Endodermal cell (in vitro differentiated cells): ENCODE measurements around the gene KANK3. TPM values are rescaled to one million over a fixed set of nuclear protein-coding genes. Genes with fewer than 3 reads are reported as not detected.
"Not testable (repeated sequence)": the region's sequence is repeated elsewhere in the genome, so short reads cannot be mapped to it uniquely, and the experiment has no call there.

Experiments
- DNase-seq: peaks from one replicate; pipeline ENCODE4 v3.0.0-alpha.2; 2017
- H3K27ac ChIP-seq: 2 replicates; pipeline ENCODE4 v1.5.1; 2013; ENCODE audit warnings: mild to moderate bottlenecking, low read depth, low read length, moderate library complexity
- H3K27me3 ChIP-seq: 2 replicates; pipeline ENCODE4 v1.6.1; 2013; ENCODE audit warnings: mild to moderate bottlenecking, low read length, moderate library complexity; ENCODE audit not compliant: insufficient read depth, control insufficient read depth, poor library complexity, severe bottlenecking
- H3K36me3 ChIP-seq: 2 replicates; pipeline ENCODE4 v1.7.0; 2013; ENCODE audit warnings: mild to moderate bottlenecking, low read length, moderate library complexity; ENCODE audit not compliant: control insufficient read depth, insufficient read depth
- H3K4me1 ChIP-seq: one replicate; pipeline ENCODE4 v1.7.0; 2013; ENCODE audit warnings: low read length; ENCODE audit not compliant: control insufficient read depth, insufficient read depth
- H3K4me3 ChIP-seq: 2 replicates; pipeline ENCODE4 v1.5.1; 2013; ENCODE audit warnings: mild to moderate bottlenecking, low read length, moderate library complexity
- H3K9ac ChIP-seq: 2 replicates; pipeline ENCODE4 v1.6.1; 2013; ENCODE audit warnings: mild to moderate bottlenecking, low read length, moderate library complexity; ENCODE audit not compliant: poor library complexity, severe bottlenecking; ENCODE audit errors: extremely low read depth
- H3K9me3 ChIP-seq: 2 replicates; pipeline ENCODE4 v1.6.1; 2013; ENCODE audit warnings: mild to moderate bottlenecking, low read length, moderate library complexity; ENCODE audit not compliant: control insufficient read depth
- H3K27ac Mint-ChIP-seq: 2 replicates; pipeline ENCODE4 v1.8.0; 2020; ENCODE audit warnings: mixed read lengths
- H3K27me3 Mint-ChIP-seq: 2 replicates; pipeline ENCODE4 v1.8.0; 2021; ENCODE audit warnings: mild to moderate bottlenecking, mixed read lengths; ENCODE audit not compliant: insufficient read depth
- H3K36me3 Mint-ChIP-seq: 2 replicates; pipeline ENCODE4 v1.8.0; 2020; ENCODE audit warnings: low read depth, mixed read lengths
- H3K4me1 Mint-ChIP-seq: 2 replicates; pipeline ENCODE4 v1.8.0; 2020; ENCODE audit warnings: mixed read lengths
- H3K4me3 Mint-ChIP-seq: 2 replicates; pipeline ENCODE4 v1.8.0; 2020; ENCODE audit warnings: mild to moderate bottlenecking, moderate library complexity, mixed read lengths
- H3K9me3 Mint-ChIP-seq: 2 replicates; pipeline ENCODE4 v1.8.0; 2020; ENCODE audit warnings: mild to moderate bottlenecking, mixed read lengths
- WGBS, 2 experiments: methylation state at CpG; one replicate each; pipeline versions ENCODE4 v1.1.5 to v1.1.7; 2013; ENCODE audit warnings: missing lambda C conversion rate in 2 of 2, mixed read lengths in 1 of 2; ENCODE audit not compliant: insufficient coverage in 1 of 2, insufficient read length in 1 of 2; 5-methylcytosine and 5-hydroxymethylcytosine counted together
- total RNA-seq, 2 donors: library from RNA; stranded (reverse); fragmentation: NEBNext Ultra II Directional in 1 of 2; extraction: Animal tissue kit (Norgen Biotek cat#: 25700) in 1 of 2; gene quantifications; 2 replicates in 1 of 2; 3 replicates in 1 of 2; pipeline ENCODE4 v1.2.1, GENCODE V29; 2021
- TF ChIP-seq, protein P1 (sequence below): fragments of 200-600 bp; sonication (generic); conservative IDR thresholded peaks from 2 replicates; pipeline ENCODE4 v1.5.0; 2021; ENCODE audit warnings: antibody characterized with exemption, mild to moderate bottlenecking

The KANK3 gene
- total RNA-seq, 2 donors from 2014 or later = 2.3 to 2.6 TPM

- no peaks in the 10 kb centered on the region for H3K9me3 Mint-ChIP-seq
- H3K4me1 Mint-ChIP-seq = peaks cover 36% of the 10 kb centered on the region
- H3K27me3 Mint-ChIP-seq = no peaks in the 10 kb centered on the region
- Histone ChIP-seq H3K4me1 (peaks cover 12% of the 10 kb centered on the region), H3K9ac (peak overlapping the region; percentile 99), H3K27me3 (no peaks in the 10 kb centered on the region), H3K27ac (peak overlapping the region; percentile 83), H3K4me3 (peak overlapping the region; percentile 91), H3K9me3 (no peaks in the 10 kb centered on the region), H3K36me3 (peaks cover 30% of the 10 kb centered on the region)
- 3 to 7% methylated on average over 11 to 16 of the region's 16 CpGs for WGBS, 2 experiments
- H3K4me3 Mint-ChIP-seq = peak overlapping the region; percentile 92
- peak; percentile 71 for DNase-seq
- peak overlapping the region; percentile 100 for H3K27ac Mint-ChIP-seq
- H3K36me3 Mint-ChIP-seq = peaks cover 30% of the 10 kb centered on the region
- TF ChIP-seq, protein P1, sequence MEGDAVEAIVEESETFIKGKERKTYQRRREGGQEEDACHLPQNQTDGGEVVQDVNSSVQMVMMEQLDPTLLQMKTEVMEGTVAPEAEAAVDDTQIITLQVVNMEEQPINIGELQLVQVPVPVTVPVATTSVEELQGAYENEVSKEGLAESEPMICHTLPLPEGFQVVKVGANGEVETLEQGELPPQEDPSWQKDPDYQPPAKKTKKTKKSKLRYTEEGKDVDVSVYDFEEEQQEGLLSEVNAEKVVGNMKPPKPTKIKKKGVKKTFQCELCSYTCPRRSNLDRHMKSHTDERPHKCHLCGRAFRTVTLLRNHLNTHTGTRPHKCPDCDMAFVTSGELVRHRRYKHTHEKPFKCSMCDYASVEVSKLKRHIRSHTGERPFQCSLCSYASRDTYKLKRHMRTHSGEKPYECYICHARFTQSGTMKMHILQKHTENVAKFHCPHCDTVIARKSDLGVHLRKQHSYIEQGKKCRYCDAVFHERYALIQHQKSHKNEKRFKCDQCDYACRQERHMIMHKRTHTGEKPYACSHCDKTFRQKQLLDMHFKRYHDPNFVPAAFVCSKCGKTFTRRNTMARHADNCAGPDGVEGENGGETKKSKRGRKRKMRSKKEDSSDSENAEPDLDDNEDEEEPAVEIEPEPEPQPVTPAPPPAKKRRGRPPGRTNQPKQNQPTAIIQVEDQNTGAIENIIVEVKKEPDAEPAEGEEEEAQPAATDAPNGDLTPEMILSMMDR = no peak
These were observed 22.4 kb downstream of the KANK3 start for GRCh38 chr19:8320564-8321066.

- 65 to 76% methylated on average over 10 to 18 of the region's 19 CpGs for WGBS, 2 experiments
- H3K4me1 Mint-ChIP-seq = peaks cover 43% of the 10 kb centered on the region
- Histone ChIP-seq H3K4me3 (peak overlapping the region; percentile 91), H3K27me3 (no peaks in the 10 kb centered on the region), H3K9me3 (no peaks in the 10 kb centered on the region), H3K4me1 (peaks cover 12% of the 10 kb centered on the region), H3K36me3 (peaks cover 30% of the 10 kb centered on the region), H3K27ac (peak overlapping the region; percentile 83), H3K9ac (peak overlapping the region; percentile 99)
- no peaks in the 10 kb centered on the region for H3K27me3 Mint-ChIP-seq
- peak overlapping the region; percentile 92 for H3K4me3 Mint-ChIP-seq
- TF ChIP-seq, protein P1 = no peak
- H3K9me3 Mint-ChIP-seq = no peaks in the 10 kb centered on the region
- H3K36me3 Mint-ChIP-seq = peaks cover 31% of the 10 kb centered on the region
- H3K27ac Mint-ChIP-seq = peak overlapping the region; percentile 100
- DNase-seq = no peak
These were observed 23.1 kb downstream of the KANK3 start for GRCh38 chr19:8319807-8320520.

DNA sequence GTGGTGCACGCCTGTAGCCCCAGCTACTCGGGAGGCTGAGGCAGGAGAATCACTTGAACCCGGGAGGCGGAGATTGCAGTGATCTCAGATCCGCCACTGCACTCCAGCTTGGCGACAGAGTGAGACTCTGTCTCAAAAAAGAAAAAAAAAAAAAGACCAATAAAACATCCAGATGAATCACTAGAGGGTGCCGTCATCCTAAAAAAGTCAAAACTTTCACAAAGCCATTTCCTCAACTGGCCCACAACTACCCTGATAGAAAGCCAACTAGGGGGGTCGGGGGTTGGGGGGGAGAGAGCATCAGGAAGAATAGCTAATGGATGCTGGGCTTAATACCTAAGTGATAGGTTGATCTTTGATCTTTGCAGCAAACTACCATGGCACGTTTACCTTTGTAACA lies 24.2 kb downstream of the KANK3 start:
- H3K4me1 Mint-ChIP-seq = peaks cover 43% of the 10 kb centered on the region
- H3K9ac ChIP-seq, H3K9me3 ChIP-seq, H3K9me3 Mint-ChIP-seq, H3K4me3 ChIP-seq, DNase-seq, H3K27ac ChIP-seq, H3K27me3 ChIP-seq, H3K27me3 Mint-ChIP-seq, H3K4me3 Mint-ChIP-seq: not testable (repeated sequence)
- peaks cover 37% of the 10 kb centered on the region for H3K36me3 Mint-ChIP-seq
- peaks cover 30% of the 10 kb centered on the region for H3K36me3 ChIP-seq
- H3K27ac Mint-ChIP-seq = peak overlapping the region; percentile 70
- WGBS, 2 experiments = 89 to 94% methylated on average over 7 to 8 of the region's 9 CpGs
- peaks cover 12% of the 10 kb centered on the region for H3K4me1 ChIP-seq
